OCI-M1 (cell line): ENCODE measurements around the gene BCKDHB.

Experiments
- DNase-seq: peaks from one replicate; lab custom pipeline; 2025; lab: John Stamatoyannopoulos, UW

The BCKDHB gene

GRCh38 chr6:80263585-80263984 is 157.1 kb downstream of the BCKDHB start:
- no peak for DNase-seq

DNA sequence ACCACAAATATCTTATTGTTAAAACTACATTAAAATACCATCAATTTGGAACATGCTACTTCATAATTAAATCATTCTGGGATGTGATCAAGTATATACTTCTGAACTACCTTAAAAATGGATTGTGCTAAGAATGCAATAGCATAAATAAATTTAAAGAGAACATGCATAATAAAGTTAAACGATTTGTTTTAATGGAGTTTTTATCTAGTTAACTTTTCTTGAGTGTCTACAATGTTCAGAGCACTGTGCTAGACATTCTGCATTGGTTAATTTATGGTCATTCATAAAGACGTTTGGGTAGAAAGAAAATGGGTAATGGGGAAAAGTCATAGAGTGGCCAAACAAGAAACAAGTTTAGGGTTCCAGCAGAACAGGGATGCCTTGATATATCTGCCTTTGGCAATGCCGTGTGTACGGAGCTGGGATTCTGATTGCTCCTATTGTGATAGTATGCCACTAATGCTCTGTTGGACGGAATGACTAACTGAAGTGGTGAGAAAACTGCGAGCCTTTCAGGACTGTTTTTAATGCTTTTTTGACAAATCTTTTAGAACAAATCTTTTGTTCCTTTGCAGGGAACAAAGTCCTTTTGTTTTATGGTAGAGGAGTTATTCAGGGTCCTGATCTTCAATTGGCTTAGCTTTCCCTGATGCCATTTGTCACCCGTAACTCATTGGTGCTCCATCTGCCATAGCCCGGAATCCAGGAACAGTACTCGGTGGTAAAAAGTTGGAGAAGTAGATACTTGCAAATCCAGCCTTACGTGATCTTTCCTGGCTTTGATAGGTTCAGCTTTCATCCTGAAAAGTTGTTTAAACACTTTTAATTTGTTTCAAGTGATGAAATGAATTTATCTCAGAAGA is 162.6 kb downstream of the BCKDHB start:
- DNase-seq, result no peak

GRCh38 chr6:80271074-80271473 is 164.6 kb downstream of the BCKDHB start:
- DNase-seq, result no peak

GRCh38 chr6:80272988-80273387 is 166.5 kb downstream of the BCKDHB start:
- DNase-seq, result no peak

DNA sequence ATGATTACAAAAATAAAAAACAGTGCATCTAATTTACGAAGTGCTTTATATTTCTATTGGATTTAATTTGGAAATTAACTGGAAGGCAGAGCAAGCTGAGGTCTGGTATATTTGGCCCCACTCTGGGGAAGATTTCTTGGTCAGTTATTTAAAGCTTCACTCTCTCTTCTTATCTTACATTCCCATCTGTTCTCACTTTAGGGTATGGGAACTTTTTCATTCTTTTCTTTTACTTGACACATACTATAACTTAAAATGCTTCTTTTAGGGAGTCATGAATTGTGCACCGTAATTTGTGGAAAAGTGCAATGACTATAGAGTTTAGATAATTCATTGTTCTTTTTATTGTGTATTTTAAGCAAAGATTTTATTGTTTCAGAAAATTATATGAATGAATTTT is 170.4 kb downstream of the BCKDHB start:
- DNase-seq, result peak; percentile 34

GRCh38 chr6:80277501-80277900 is 171.0 kb downstream of the BCKDHB start:
- DNase-seq, result no peak

- peak; percentile 63 for DNase-seq
Measured at GRCh38 chr6:80280262-80281010, 174.0 kb downstream of the BCKDHB start.

GRCh38 chr6:80282913-80283554 is 176.6 kb downstream of the BCKDHB start:
- no peak for DNase-seq

- DNase-seq, result no peak
Measured at GRCh38 chr6:80287112-80287511, 180.6 kb downstream of the BCKDHB start.

DNA sequence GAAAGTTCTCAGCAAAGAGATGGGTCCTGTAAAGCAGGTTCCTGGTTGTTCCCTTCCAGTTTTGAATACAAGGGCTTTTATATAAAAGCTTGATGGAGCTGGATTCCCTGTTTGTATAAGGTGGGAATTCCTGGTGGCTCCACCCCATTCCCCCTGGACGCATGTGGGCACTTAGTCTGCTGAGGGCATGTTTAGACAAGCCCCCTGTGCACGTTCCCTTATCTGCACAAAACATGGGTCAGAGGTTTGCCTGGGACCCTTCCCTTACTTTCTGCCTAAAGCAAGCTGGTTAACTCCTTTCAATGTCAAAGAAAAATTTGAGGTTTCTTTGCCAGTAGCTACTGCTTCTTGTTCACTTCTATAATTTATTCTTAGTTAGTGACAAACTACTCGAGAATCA is 181.1 kb downstream of the BCKDHB start:
- no peak for DNase-seq

DNA sequence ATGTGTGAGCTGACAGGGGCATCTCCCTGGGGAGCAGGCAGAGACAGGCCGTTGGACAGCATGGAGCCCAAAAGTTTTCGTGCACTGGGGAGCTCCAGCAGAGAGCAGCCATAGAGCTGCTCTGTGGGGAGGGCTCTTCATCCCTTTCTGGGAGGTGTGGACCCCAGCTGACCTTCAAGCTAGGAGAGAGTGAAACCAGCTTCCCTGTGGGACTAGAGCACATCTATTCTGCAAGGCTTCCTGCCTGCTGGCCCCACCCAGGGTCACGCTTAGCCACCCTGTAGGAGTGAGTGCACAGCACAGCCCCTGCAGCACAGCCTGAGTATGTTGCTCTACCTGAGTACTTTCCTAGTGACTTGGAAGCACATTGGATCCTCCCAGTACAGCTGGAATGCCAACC is 183.3 kb downstream of the BCKDHB start:
- DNase-seq, result no peak

DNA sequence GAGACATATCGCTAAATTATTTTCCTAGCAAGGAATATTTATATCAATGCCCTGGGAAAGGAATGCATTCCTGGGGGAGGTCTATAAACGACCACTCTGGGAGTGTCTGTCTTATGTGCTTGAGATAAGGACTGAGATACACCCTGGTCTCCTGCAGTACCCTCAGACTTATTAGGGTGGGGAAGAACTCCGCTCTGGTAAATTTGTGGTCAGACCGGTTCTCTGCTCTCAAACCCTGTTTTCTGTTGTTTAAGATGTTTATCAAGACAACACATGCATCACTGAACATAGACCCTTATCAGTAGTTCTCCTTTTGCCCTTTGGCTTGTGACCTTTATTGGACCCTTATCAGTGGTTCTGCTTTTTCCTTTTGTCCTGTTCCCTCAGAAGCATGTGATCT is 188.1 kb downstream of the BCKDHB start:
- DNase-seq, result peak; percentile 83

DNA sequence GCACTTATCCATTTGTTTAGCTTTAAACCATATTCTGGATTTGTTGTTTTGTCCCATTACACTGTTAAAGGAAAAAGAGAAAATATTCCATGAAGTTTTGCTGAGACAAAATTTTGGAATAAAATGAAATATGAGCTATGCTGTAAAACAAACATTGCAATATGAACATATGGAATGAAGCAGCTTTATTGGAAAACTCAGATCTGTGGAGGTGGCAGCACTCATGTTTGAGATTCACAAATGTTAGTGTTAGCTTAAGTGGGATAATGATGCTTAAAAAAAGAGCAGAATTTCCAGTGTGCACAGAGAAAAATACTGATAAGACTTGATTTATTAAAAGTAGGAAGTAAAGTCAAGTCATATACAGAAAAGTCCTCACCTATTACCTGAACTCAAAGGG is 196.2 kb downstream of the BCKDHB start:
- DNase-seq, result no peak

- DNase-seq, result no peak
Measured at GRCh38 chr6:80304014-80304413, 197.5 kb downstream of the BCKDHB start.

GRCh38 chr6:80314531-80314930 is 208.1 kb downstream of the BCKDHB start:
- no peak for DNase-seq

GRCh38 chr6:80316686-80317231 is 210.3 kb downstream of the BCKDHB start:
- no peak for DNase-seq

DNA sequence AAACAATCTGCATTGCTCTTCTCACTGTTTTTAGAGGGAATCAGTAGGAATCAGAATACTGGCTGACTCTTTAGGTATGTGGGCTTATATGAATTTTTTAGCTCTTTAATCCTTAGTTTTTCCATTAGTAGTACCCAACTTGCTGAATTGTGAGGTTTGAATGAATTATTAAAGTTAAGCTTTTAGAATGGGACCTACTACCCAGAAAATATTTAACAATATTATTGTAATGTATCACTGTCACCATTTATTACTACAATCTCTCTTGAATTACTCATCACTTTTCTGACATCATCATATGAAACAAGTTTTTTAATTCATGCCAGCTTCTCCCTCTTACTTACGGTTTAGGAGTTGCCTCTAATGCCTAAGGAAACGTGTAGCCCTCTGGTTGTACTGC is 212.7 kb downstream of the BCKDHB start:
- no peak for DNase-seq

DNA sequence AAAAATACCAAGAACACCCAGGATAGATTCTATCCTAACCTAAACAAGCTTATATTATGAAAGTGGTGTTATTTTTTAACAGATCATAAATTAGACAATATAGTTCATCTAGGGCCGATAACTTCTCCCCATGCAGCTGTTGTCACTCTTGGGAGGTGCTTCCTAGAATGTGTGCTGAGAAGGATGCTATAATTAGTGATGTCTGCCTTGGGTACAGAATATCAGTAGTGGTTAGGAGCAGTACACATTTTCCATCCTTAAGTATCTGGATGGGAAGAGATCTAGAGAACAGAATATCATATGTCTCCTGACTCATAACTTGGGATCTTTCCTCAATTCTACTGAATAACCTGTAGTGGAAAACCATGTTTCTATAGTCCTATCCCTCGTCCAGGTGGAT is 214.5 kb downstream of the BCKDHB start:
- DNase-seq, result no peak

- no peak for DNase-seq
Measured at GRCh38 chr6:80325742-80326141, 219.3 kb downstream of the BCKDHB start.

DNA sequence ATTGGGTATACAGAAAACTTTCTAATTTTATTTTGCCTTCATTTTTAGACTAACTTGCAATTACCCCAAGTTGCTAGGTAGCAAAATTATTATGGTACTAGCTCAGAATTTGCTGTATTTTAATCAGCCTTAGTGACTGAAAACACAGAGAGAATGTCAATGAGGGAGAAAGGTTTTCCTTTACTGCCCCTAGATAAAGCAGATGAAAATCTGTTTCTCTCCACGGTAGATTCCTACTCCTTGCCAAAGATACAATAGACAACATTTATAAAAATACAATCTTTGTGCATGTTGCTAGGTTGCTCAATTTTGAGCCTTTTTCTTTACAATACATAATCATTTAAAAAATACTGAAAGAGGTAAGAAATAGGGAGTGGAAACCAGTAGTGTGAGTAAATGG is 222.2 kb downstream of the BCKDHB start:
- DNase-seq, result no peak

GRCh38 chr6:80329496-80329895 is 223.0 kb downstream of the BCKDHB start:
- no peak for DNase-seq

GRCh38 chr6:80330961-80331360 is 224.5 kb downstream of the BCKDHB start:
- DNase-seq, result no peak

- DNase-seq, result no peak
Measured at GRCh38 chr6:80331522-80331921, 225.1 kb downstream of the BCKDHB start.
